ENCODE results near the gene MTG2.

The MTG2 gene

DNA sequence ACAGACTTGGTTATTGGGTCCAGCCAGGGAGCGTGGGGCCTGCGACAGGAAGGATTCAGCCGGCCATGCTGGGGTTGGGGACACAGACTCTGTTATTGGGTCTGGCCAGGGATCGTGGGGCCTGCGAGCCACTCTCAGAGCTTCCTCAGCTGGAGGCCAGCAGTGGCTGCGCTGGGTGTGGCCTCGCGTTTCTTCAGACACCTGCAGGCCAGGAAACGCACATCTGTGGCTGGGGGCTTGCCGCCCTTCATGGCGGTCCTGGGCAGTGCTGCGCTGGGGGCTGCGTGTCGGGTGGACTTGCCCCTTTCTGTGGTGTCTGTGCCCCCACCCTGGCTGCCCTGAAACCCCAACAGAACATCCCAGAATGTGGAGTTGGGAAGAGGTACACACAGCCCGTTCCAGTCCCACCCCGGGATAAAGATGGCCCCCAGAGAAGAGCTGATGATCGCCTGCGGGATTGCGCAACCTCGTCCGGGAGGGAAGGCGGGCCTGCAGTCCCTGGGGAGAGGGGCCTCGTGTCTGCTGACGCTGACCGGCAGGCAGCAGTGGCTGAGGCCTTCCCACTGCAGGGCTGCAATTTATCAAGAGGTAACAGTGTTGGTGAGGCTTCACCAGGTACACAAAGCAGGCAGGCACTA is 16.9 kb upstream of the MTG2 start:
- no peaks in the 10 kb centered on the region for H3K27me3 ChIP-seq (ENCODE audit: low read depth, low read length)
- H3K27ac ChIP-seq (ENCODE audit: low read length), result no peak overlapping the region
- H3K4me3 ChIP-seq (ENCODE audit: low read depth in 1 of 2, low read length in 2 of 2), result no peak overlapping the region
- H3K4me1 ChIP-seq (ENCODE audit: control insufficient read depth in 1 of 2, insufficient read depth in 2 of 2, low read length in 2 of 2), result no peaks in the 10 kb centered on the region
- peaks cover 19 to 67% of the 10 kb centered on the region in 2 donors for H3K36me3 ChIP-seq (ENCODE audit: control insufficient read depth in 1 of 2, insufficient read depth in 2 of 2, low read length in 2 of 2)
- no peaks in the 10 kb centered on the region for H3K9me3 ChIP-seq (ENCODE audit: control insufficient read depth in 1 of 2, low read length in 2 of 2)

DNA sequence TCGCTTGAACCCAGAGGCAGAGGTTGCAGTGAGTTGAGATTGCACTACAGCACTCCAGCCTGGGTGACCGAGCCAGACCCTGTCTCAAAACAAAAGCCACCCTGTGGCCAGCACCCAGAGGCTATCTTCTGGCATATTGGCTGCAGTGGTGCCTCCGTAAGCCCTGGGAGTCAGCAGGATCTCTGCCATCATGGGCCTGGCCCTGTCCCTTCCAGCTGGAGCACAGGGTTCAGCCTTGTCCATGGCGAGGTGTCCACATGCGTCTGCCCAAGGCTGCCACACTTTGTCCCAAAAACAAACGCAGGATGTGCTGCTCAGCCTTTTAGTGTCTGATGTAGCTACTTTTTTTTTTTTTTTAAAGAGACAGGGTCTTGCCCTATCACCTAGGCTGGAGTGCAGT is 15.4 kb upstream of the MTG2 start:
- no peaks in the 10 kb centered on the region for H3K4me1 ChIP-seq (ENCODE audit: control insufficient read depth in 1 of 2, insufficient read depth in 2 of 2, low read length in 2 of 2)
- peaks cover 17 to 59% of the 10 kb centered on the region in 2 donors for H3K36me3 ChIP-seq (ENCODE audit: control insufficient read depth in 1 of 2, insufficient read depth in 2 of 2, low read length in 2 of 2)
- H3K4me3 ChIP-seq (ENCODE audit: low read depth in 1 of 2, low read length in 2 of 2), result no peak overlapping the region
- no peak overlapping the region for H3K27ac ChIP-seq (ENCODE audit: low read length)
- no peaks in the 10 kb centered on the region for H3K27me3 ChIP-seq (ENCODE audit: low read depth, low read length)
- no peaks in the 10 kb centered on the region for H3K9me3 ChIP-seq (ENCODE audit: control insufficient read depth in 1 of 2, low read length in 2 of 2)

DNA sequence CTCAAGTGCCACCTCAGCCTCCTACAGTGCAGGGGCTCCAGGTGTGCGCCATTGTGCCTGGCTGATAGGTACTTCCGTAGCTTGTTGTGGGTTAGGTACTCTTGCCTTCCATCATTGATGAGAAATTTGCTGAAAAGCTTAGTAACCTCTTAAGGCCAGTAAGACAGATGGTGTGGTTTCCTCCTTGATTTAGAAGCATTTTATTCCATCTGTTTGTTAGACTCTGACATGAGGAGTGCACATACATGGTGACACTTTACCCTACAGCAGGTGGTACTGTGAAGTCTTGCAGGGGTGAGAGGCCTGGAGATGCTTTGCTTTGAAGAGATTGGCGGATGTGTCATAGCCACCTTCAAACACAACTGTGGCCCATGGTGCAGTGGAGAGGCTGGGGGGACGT is 14.8 kb upstream of the MTG2 start:
- H3K9me3 ChIP-seq (ENCODE audit: control insufficient read depth in 1 of 2, low read length in 2 of 2), result no peaks in the 10 kb centered on the region
- H3K4me3 ChIP-seq (ENCODE audit: low read depth in 1 of 2, low read length in 2 of 2), result no peak overlapping the region
- H3K27me3 ChIP-seq (ENCODE audit: low read depth, low read length), result no peaks in the 10 kb centered on the region
- H3K4me1 ChIP-seq (ENCODE audit: control insufficient read depth in 1 of 2, insufficient read depth in 2 of 2, low read length in 2 of 2), result no peaks in the 10 kb centered on the region
- peaks cover 18 to 58% of the 10 kb centered on the region in 2 donors for H3K36me3 ChIP-seq (ENCODE audit: control insufficient read depth in 1 of 2, insufficient read depth in 2 of 2, low read length in 2 of 2)
- H3K27ac ChIP-seq (ENCODE audit: low read length), result no peak overlapping the region

DNA sequence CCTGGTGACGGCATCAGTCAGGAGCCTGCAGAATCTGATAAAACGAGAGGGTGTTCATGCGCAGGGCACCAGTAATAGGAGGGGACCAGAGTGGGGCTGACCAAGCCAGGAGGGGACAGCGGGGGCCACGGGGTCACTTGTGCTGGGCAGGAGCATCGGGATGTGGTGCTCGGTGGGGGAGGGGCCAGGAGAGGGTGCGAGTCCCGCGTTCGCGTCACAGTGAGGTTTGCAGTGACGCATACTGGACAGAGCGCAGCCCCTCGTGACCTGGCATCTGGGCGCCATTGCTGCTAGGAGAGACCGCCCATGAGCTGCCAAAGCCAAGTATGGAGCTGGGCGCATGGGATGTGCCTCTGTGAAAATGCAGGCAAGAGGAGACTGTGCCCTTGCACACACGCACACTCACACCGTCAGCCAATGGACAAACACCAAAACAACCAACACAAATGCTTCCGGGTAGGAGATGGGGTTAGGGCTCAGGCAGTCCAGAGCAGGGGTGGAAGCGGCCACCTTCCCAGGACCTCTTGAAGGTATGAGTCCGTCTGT is 13.9 kb upstream of the MTG2 start:
- no peak overlapping the region for H3K27ac ChIP-seq (ENCODE audit: low read length)
- no peaks in the 10 kb centered on the region for H3K9me3 ChIP-seq (ENCODE audit: control insufficient read depth in 1 of 2, low read length in 2 of 2)
- no peak overlapping the region for H3K4me3 ChIP-seq (ENCODE audit: low read depth in 1 of 2, low read length in 2 of 2)
- no peaks in the 10 kb centered on the region for H3K27me3 ChIP-seq (ENCODE audit: low read depth, low read length)
- H3K36me3 ChIP-seq (ENCODE audit: control insufficient read depth in 1 of 2, insufficient read depth in 2 of 2, low read length in 2 of 2), result peaks cover 18 to 53% of the 10 kb centered on the region in 2 donors
- H3K4me1 ChIP-seq (ENCODE audit: control insufficient read depth in 1 of 2, insufficient read depth in 2 of 2, low read length in 2 of 2), result no peaks in the 10 kb centered on the region

GRCh38 chr20:62170536-62170935 is 12.3 kb upstream of the MTG2 start:
- H3K4me1 ChIP-seq (ENCODE audit: control insufficient read depth in 1 of 2, insufficient read depth in 2 of 2, low read length in 2 of 2), result no peaks in the 10 kb centered on the region
- no peaks in the 10 kb centered on the region for H3K9me3 ChIP-seq (ENCODE audit: control insufficient read depth in 1 of 2, low read length in 2 of 2)
- no peak overlapping the region for H3K27ac ChIP-seq (ENCODE audit: low read length)
- peaks cover 12 to 53% of the 10 kb centered on the region in 2 donors for H3K36me3 ChIP-seq (ENCODE audit: control insufficient read depth in 1 of 2, insufficient read depth in 2 of 2, low read length in 2 of 2)
- H3K4me3 ChIP-seq (ENCODE audit: low read depth in 1 of 2, low read length in 2 of 2), result no peak overlapping the region
- H3K27me3 ChIP-seq (ENCODE audit: low read depth, low read length), result no peaks in the 10 kb centered on the region

DNA sequence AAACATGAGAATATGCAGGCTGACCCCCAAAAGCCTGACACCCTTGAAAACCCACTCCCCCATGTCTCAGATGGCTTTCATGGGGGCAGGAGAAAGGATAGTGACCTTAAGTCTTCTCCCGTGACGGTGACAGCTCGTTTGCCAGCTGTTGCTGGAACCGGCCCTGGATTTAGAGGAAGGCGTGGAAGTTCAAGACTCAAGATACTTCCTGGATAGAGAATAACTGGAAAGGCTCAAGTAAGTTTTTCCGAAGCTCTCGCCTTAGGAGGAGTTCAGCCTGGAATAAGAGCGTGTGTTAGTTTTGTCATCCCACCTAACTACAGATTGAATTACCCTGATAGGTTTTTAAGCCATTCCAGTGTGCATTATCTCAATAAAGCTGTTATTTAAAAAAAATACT is 11.6 kb upstream of the MTG2 start:
- Histone ChIP-seq H3K9me3 (ENCODE audit: control insufficient read depth in 1 of 2, low read length in 2 of 2) (no peaks in the 10 kb centered on the region), H3K27ac (ENCODE audit: low read length) (no peak overlapping the region), H3K4me1 (ENCODE audit: control insufficient read depth in 1 of 2, insufficient read depth in 2 of 2, low read length in 2 of 2) (no peaks in the 10 kb centered on the region), H3K36me3 (ENCODE audit: control insufficient read depth in 1 of 2, insufficient read depth in 2 of 2, low read length in 2 of 2) (peaks cover 8 to 53% of the 10 kb centered on the region in 2 donors), H3K4me3 (ENCODE audit: low read depth in 1 of 2, low read length in 2 of 2) (no peak overlapping the region), H3K27me3 (ENCODE audit: low read depth, low read length) (no peaks in the 10 kb centered on the region)

DNA sequence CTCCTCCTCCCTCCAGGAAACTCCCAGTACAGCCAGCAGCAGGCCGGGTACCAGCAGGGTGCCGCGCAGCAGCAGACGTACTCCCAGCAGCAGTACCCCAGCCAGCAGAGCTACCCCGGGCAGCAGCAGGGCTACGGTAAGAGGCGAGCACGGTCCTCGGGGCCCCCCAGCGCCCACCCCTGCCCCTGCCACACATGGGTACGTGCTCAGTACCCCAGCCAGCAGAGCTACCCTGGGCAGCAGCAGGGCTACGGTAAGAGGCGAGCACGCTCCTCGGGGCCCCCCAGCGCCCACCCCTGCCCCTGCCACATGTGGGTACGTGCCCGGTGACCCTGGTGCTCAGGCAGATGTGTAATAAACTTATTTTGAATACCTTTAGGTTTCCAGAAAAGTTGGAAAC is 10.2 kb upstream of the MTG2 start:
- peaks cover 6 to 50% of the 10 kb centered on the region in 2 donors for H3K36me3 ChIP-seq (ENCODE audit: control insufficient read depth in 1 of 2, insufficient read depth in 2 of 2, low read length in 2 of 2)
- no peaks in the 10 kb centered on the region for H3K4me1 ChIP-seq (ENCODE audit: control insufficient read depth in 1 of 2, insufficient read depth in 2 of 2, low read length in 2 of 2)
- no peak overlapping the region for H3K4me3 ChIP-seq (ENCODE audit: low read depth in 1 of 2, low read length in 2 of 2)
- no peaks in the 10 kb centered on the region for H3K9me3 ChIP-seq (ENCODE audit: control insufficient read depth in 1 of 2, low read length in 2 of 2)
- no peak overlapping the region for H3K27ac ChIP-seq (ENCODE audit: low read length)
- no peaks in the 10 kb centered on the region for H3K27me3 ChIP-seq (ENCODE audit: low read depth, low read length)

DNA sequence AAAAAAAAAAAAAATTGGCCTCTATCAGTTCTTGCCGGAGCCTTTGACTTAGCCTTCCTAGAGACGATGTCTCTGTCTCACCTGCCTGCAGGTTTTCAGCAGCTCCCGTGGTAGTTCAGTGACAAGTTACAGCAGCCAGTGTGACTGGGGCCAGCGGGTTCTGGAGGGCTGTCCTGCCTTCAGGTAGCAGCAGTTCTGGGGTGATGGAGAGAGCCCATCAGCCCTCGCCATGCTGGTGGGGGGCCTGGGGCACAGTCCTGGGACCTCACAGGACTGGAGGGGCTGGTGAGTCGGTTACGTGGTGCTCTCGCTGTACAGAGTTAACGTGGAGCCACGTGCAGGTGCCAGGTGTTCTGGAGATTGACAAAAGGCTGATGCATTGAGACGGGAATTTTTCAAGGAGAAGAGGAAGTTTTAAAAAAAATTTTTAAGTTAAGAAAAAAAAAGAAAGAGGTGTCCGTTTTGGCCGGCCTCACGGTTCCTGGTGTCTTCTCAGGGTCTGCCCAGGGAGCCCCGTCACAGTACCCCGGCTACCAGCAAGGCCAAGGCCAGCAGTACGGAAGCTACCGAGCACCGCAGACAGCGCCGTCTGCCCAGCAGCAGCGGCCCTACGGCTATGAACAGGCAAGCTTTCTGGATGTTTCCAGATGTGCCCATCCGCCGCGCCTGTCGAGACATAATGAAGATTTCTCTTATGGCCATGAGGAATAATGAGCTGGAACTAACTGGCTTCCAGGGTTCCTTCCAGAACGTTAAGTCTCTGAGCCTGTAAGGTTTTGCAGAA is 8.6 kb upstream of the MTG2 start:
- no peak overlapping the region for H3K27ac ChIP-seq (ENCODE audit: low read length)
- H3K4me3 ChIP-seq (ENCODE audit: low read depth in 1 of 2, low read length in 2 of 2), result no peak overlapping the region
- no peaks in the 10 kb centered on the region for H3K9me3 ChIP-seq (ENCODE audit: control insufficient read depth in 1 of 2, low read length in 2 of 2)
- peaks cover 3 to 49% of the 10 kb centered on the region in 2 donors for H3K36me3 ChIP-seq (ENCODE audit: control insufficient read depth in 1 of 2, insufficient read depth in 2 of 2, low read length in 2 of 2)
- H3K4me1 ChIP-seq (ENCODE audit: control insufficient read depth in 1 of 2, insufficient read depth in 2 of 2, low read length in 2 of 2), result no peaks in the 10 kb centered on the region
- no peaks in the 10 kb centered on the region for H3K27me3 ChIP-seq (ENCODE audit: low read depth, low read length)

- H3K36me3 ChIP-seq (ENCODE audit: control insufficient read depth in 1 of 2, insufficient read depth in 2 of 2, low read length in 2 of 2), result peaks cover 3 to 45% of the 10 kb centered on the region in 2 donors
These were observed 7.8 kb upstream of the MTG2 start for GRCh38 chr20:62174870-62175624.

DNA sequence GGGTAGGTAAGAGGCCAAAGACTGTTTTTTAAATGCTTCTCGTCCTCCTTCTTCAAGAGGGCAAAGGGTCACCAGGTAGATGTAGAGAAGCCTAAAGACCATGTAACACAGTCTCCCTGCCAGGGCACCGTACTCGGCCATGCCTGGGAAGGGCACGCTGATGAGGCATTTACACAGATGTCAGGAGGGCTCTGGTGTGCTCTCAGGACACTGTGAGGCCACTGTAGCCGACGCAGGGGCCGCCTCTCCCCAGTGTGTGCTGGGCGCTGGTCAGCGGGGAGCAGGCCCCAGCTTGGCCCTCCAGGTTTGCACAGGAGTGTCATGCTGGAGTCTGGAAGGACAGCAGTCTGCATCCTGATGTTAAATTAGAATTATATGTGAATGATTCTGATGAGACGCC is 7.1 kb upstream of the MTG2 start:
- H3K36me3 ChIP-seq (ENCODE audit: control insufficient read depth in 1 of 2, insufficient read depth in 2 of 2, low read length in 2 of 2), result peaks cover 3 to 45% of the 10 kb centered on the region in 2 donors
- no peak overlapping the region for H3K27ac ChIP-seq (ENCODE audit: low read length)
- H3K4me1 ChIP-seq (ENCODE audit: control insufficient read depth in 1 of 2, insufficient read depth in 2 of 2, low read length in 2 of 2), result no peaks in the 10 kb centered on the region
- H3K9me3 ChIP-seq (ENCODE audit: control insufficient read depth in 1 of 2, low read length in 2 of 2), result no peaks in the 10 kb centered on the region
- no peak overlapping the region for H3K4me3 ChIP-seq (ENCODE audit: low read depth in 1 of 2, low read length in 2 of 2)
- H3K27me3 ChIP-seq (ENCODE audit: low read depth, low read length), result no peaks in the 10 kb centered on the region

More at GRCh38 chr20:62174870-62175624, 7.8 kb upstream of the MTG2 start:
- H3K4me3 ChIP-seq (ENCODE audit: low read depth in 1 of 2, low read length in 2 of 2), result no peak overlapping the region
- H3K27ac ChIP-seq (ENCODE audit: low read length), result no peak overlapping the region
- H3K27me3 ChIP-seq (ENCODE audit: low read depth, low read length), result no peaks in the 10 kb centered on the region
- no peaks in the 10 kb centered on the region for H3K4me1 ChIP-seq (ENCODE audit: control insufficient read depth in 1 of 2, insufficient read depth in 2 of 2, low read length in 2 of 2)
- H3K9me3 ChIP-seq (ENCODE audit: control insufficient read depth in 1 of 2, low read length in 2 of 2), result no peaks in the 10 kb centered on the region

DNA sequence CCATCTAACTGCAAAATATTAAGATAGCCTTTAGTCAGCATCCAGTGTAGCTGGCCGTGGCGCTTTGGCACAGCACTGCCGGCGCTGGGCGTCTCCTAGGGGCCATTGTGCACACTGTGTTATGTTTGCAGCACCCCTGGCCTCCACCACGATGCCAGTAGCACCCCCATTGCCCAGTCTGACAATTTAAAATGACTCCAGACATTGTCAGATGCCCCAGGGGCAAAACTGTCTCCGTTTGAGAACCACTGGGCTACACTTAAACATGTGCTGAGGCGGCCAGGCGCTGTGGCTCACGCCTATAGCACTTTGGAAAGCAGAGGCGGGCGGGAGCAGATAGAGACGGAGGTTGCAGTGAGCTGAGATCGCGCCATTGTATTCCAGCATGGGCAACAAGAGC is 6.0 kb upstream of the MTG2 start:
- no peaks in the 10 kb centered on the region for H3K27me3 ChIP-seq (ENCODE audit: low read depth, low read length)
- H3K4me1 ChIP-seq (ENCODE audit: control insufficient read depth in 1 of 2, insufficient read depth in 2 of 2, low read length in 2 of 2), result no peaks in the 10 kb centered on the region
- H3K9me3 ChIP-seq (ENCODE audit: control insufficient read depth in 1 of 2, low read length in 2 of 2), result no peaks in the 10 kb centered on the region
- no peak overlapping the region for H3K4me3 ChIP-seq (ENCODE audit: low read depth in 1 of 2, low read length in 2 of 2)
- H3K27ac ChIP-seq (ENCODE audit: low read length), result no peak overlapping the region
- H3K36me3 ChIP-seq (ENCODE audit: control insufficient read depth in 1 of 2, insufficient read depth in 2 of 2, low read length in 2 of 2), result peaks cover 3 to 45% of the 10 kb centered on the region in 2 donors

Data from muscle layer of duodenum (tissue), 2 donors.